Neuronal stem cell (in vitro differentiated cells): ENCODE results near the gene SMIM11.

Experiments used
- DNase-seq: peaks from one replicate; pipeline ENCODE4 v3.0.0-alpha.2; 2013; ENCODE audit warnings: low spot score
- H2AFZ ChIP-seq: one replicate; pipeline ENCODE4 v1.6.1; 2013; ENCODE audit warnings: mild to moderate bottlenecking, low read length, inconsistent platforms
- H2AK5ac ChIP-seq: 2 replicates; pipeline ENCODE4 v1.6.1; 2013; ENCODE audit warnings: low read depth, mild to moderate bottlenecking, inconsistent platforms, low read length, moderate library complexity, mixed read lengths
- H2BK120ac ChIP-seq: 2 replicates; pipeline ENCODE4 v1.6.1; 2013; ENCODE audit warnings: low read depth, mild to moderate bottlenecking, inconsistent platforms, low read length, moderate library complexity, mixed read lengths
- H2BK12ac ChIP-seq: one replicate; pipeline ENCODE4 v1.6.1; 2013; ENCODE audit warnings: low read length, inconsistent platforms
- H2BK15ac ChIP-seq: 2 replicates; pipeline ENCODE4 v1.6.1; 2013; ENCODE audit warnings: mild to moderate bottlenecking, low read length, inconsistent platforms, mixed read lengths
- H2BK5ac ChIP-seq: one replicate; pipeline ENCODE4 v1.6.1; 2013; ENCODE audit warnings: inconsistent platforms, mild to moderate bottlenecking, low read length, moderate library complexity
- H3K14ac ChIP-seq: one replicate; pipeline ENCODE4 v1.6.1; 2013; ENCODE audit warnings: low read length, inconsistent platforms
- H3K18ac ChIP-seq: 2 replicates; pipeline ENCODE4 v1.6.1; 2013; ENCODE audit warnings: low read length, inconsistent platforms
- H3K23ac ChIP-seq: 2 replicates; pipeline ENCODE4 v1.6.1; 2013; ENCODE audit warnings: low read depth, mild to moderate bottlenecking, mixed read lengths, low read length, inconsistent platforms; ENCODE audit not compliant: poor library complexity
- H3K27ac ChIP-seq: replicated peaks from 3 replicates; pipeline ENCODE4 v1.5.1; 2013; ENCODE audit warnings: low read length, inconsistent platforms
- H3K27me3 ChIP-seq, 3 experiments: 2 replicates each; pipeline ENCODE4 v1.6.1; 2013; ENCODE audit warnings: low read length in 3 of 3, mild to moderate bottlenecking in 2 of 3, inconsistent platforms in 1 of 3, low read depth in 1 of 3, mixed read lengths in 1 of 3, moderate library complexity in 1 of 3; ENCODE audit not compliant: control insufficient read depth in 3 of 3, insufficient read depth in 3 of 3
- H3K36me3 ChIP-seq, 2 donors: replicated peaks in 1 of 2; 2 replicates each; pipeline ENCODE4 v1.6.1; 2013; ENCODE audit warnings: low read length in 2 of 2; ENCODE audit not compliant: control insufficient read depth in 2 of 2, insufficient read depth in 2 of 2
- H3K4ac ChIP-seq: 2 replicates; pipeline ENCODE4 v1.6.1; 2013; ENCODE audit warnings: inconsistent platforms, mild to moderate bottlenecking, low read length, moderate library complexity
- H3K4me1 ChIP-seq, 2 donors: 1 replicate in 1 of 2; 2 replicates in 1 of 2; pipeline ENCODE4 v1.6.1; 2013; ENCODE audit warnings: low read length in 2 of 2, low read depth in 1 of 2; ENCODE audit not compliant: control insufficient read depth in 2 of 2, insufficient read depth in 1 of 2
- H3K4me2 ChIP-seq: one replicate; pipeline ENCODE4 v1.6.1; 2013; ENCODE audit warnings: mild to moderate bottlenecking, low read length, inconsistent platforms; ENCODE audit not compliant: insufficient read depth, poor library complexity, severe bottlenecking
- H3K4me3 ChIP-seq, 2 donors: 2 replicates each; pipeline ENCODE4 v1.5.1; 2013; ENCODE audit warnings: low read length in 2 of 2, mild to moderate bottlenecking in 2 of 2, inconsistent platforms in 1 of 2, moderate library complexity in 1 of 2
- H3K79me1 ChIP-seq: one replicate; pipeline ENCODE4 v1.6.1; 2013; ENCODE audit warnings: low read depth, mild to moderate bottlenecking, inconsistent platforms, low read length, moderate library complexity
- H3K9ac ChIP-seq: one replicate; pipeline ENCODE4 v1.6.1; 2013; ENCODE audit warnings: mild to moderate bottlenecking, low read depth, low read length, inconsistent platforms; ENCODE audit not compliant: poor library complexity
- H3K9me3 ChIP-seq, 2 donors: replicated peaks in 1 of 2; 2 replicates each; pipeline versions ENCODE3 to v1.6.1; 2013; ENCODE audit warnings: low read length in 2 of 2, mild to moderate bottlenecking in 2 of 2, inconsistent platforms in 1 of 2, low read depth in 1 of 2, mixed read lengths in 1 of 2, moderate library complexity in 1 of 2; ENCODE audit not compliant: control insufficient read depth in 2 of 2, insufficient read depth in 1 of 2
- H4K8ac ChIP-seq: one replicate; pipeline ENCODE4 v1.6.1; 2013; ENCODE audit warnings: low read depth, mild to moderate bottlenecking, inconsistent platforms, low read length, moderate library complexity
- H4K91ac ChIP-seq: one replicate; pipeline ENCODE4 v1.6.1; 2013; ENCODE audit warnings: low read length, low read depth, mild to moderate bottlenecking, inconsistent platforms; ENCODE audit not compliant: poor library complexity
- WGBS, 2 donors: extraction: QIAGEN DNeasy Blood & Tissue Kit; methylation state at CpG; one replicate each; pipeline ENCODE4 v1.1.7; 2013; ENCODE audit warnings: missing lambda C conversion rate in 2 of 2, mixed read lengths in 1 of 2; ENCODE audit not compliant: insufficient read length in 2 of 2, insufficient replicate concordance in 1 of 2; ENCODE audit errors: extremely low coverage in 2 of 2; 5-methylcytosine and 5-hydroxymethylcytosine counted together

Gene SMIM11

DNA sequence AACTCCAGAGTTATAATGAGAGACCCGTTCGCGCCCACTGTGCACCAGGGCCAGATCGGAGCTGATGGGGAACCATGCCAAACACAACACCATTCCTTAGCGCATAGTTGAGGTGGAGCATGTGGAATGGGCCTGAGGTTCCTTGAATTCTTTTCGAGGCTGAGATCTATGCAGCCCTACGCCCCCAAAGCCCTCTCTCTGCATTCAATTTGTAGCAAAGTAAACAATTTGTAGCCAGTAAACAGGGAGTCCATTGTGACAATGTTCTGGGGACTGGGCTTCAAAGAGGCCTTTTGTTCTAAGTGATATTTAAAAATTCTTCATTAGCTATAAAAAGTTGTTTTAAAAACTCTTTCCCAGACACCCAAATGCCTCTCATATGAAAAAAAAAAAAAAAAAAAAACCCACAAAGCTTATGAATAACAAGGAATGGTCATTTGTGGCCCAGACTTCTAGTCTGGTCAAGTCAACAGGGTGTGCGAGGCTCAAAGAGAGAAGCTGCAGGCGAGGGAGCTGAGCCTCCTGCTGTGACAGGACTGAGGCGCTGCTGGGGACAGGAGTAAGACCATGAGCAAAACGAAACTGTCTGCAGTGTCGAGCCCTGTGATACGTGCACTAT lies 42.1 kb upstream of the SMIM11 start:
- Histone ChIP-seq H4K8ac (no peak overlapping the region), H2AFZ (no peak overlapping the region), H3K9ac (no peak overlapping the region), H3K4me1 (peaks cover 0 to 15% of the 10 kb centered on the region in 2 donors), H3K23ac (no peak overlapping the region), H3K36me3 (no peaks in the 10 kb centered on the region), H2BK5ac (no peak overlapping the region), H4K91ac (no peak overlapping the region), H2BK120ac (no peak overlapping the region), H3K9me3 (peaks cover 0 to 4% of the 10 kb centered on the region in 2 donors), H3K27ac (no peak overlapping the region), H3K79me1 (no peaks in the 10 kb centered on the region), H3K27me3 (no peaks in the 10 kb centered on the region), H2BK12ac (no peak overlapping the region), H3K14ac (no peak overlapping the region), H2AK5ac (peak overlapping the region; percentile 9), H2BK15ac (peak overlapping the region; percentile 60), H3K18ac (peak overlapping the region; percentile 72), H3K4me3 (no peak overlapping the region), H3K4me2 (no peak overlapping the region), H3K4ac (no peak overlapping the region)
- no peak for DNase-seq
- WGBS, 2 donors: no CpG with 5 or more reads among the region's 13 CpGs

DNA sequence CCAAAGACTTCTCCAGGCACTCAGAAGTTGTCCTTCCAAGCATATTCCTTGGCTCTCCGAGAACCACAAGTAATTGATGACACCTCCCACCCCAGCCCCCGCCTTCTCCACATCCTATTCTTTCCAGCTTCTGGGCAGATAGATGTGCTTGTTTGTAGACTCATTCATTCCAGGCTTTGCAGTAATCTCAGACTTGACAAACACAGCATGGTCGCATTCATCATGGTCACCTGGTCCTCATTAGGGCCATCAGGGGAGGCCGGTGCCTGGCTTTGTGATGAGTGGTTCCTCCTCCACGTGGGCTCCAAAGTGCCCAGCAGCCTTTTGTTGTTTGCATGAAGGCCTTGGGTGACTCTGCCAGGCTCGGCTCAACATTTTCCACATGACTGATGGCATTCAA lies 40.0 kb upstream of the SMIM11 start:
- no peak overlapping the region for H2BK15ac ChIP-seq
- H3K9ac ChIP-seq: no peak overlapping the region
- no peak overlapping the region for H3K4me3 ChIP-seq
- no peak overlapping the region for H4K91ac ChIP-seq
- H2BK5ac ChIP-seq: no peak overlapping the region
- no peaks in the 10 kb centered on the region for H3K36me3 ChIP-seq
- no peak overlapping the region for H4K8ac ChIP-seq
- no peak overlapping the region for H3K4ac ChIP-seq
- H2BK120ac ChIP-seq: no peak overlapping the region
- no peak overlapping the region for H3K18ac ChIP-seq
- peak overlapping the region; percentile 60 for H3K27ac ChIP-seq
- no CpG with 5 or more reads among the region's 6 CpGs for WGBS, 2 donors
- H3K27me3 ChIP-seq: no peaks in the 10 kb centered on the region
- no peak overlapping the region for H3K14ac ChIP-seq
- no peak overlapping the region for H3K4me2 ChIP-seq
- no peak overlapping the region for H3K23ac ChIP-seq
- no peaks in the 10 kb centered on the region for H3K79me1 ChIP-seq
- peaks cover 0 to 18% of the 10 kb centered on the region in 2 donors for H3K4me1 ChIP-seq
- no peak overlapping the region for H2AK5ac ChIP-seq
- no peak overlapping the region for H2AFZ ChIP-seq
- peak; percentile 43 for DNase-seq
- H3K9me3 ChIP-seq: no peaks in the 10 kb centered on the region
- no peak overlapping the region for H2BK12ac ChIP-seq

DNA sequence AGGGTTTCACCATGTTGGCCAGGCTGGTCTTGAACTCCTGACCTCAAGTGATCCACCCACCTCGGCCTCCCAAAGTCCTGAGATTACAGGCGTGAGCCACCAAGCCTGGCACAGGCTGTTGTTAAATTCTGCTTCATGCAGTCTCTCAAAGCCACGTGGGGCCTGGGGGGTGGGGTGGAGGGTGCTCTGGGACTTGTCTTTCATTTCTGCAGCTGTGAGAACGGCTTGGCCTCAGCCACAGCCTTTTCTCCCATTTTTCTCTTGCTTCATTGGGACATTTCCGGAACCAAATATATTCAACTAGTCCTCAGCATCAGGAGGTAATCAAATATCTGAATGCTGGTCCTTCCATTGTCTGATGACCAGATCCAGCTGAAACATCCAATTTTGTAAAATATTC lies 39.1 kb upstream of the SMIM11 start:
- Histone ChIP-seq H4K91ac (peak overlapping the region; percentile 48), H3K36me3 (no peaks in the 10 kb centered on the region), H3K9ac (no peak overlapping the region), H2BK120ac (no peak overlapping the region), H2BK5ac (no peak overlapping the region), H4K8ac (no peak overlapping the region), H3K14ac (no peak overlapping the region), H2AK5ac (no peak overlapping the region), H3K23ac (no peak overlapping the region), H3K27me3 (no peaks in the 10 kb centered on the region), H3K4me3 (no peak overlapping the region), H3K9me3 (no peaks in the 10 kb centered on the region), H3K27ac (no peak overlapping the region), H3K4ac (no peak overlapping the region), H3K79me1 (no peaks in the 10 kb centered on the region), H3K4me2 (no peak overlapping the region), H3K4me1 (peaks cover 0 to 18% of the 10 kb centered on the region in 2 donors), H2BK15ac (no peak overlapping the region), H2AFZ (no peak overlapping the region), H2BK12ac (no peak overlapping the region), H3K18ac (no peak overlapping the region)
- no peak for DNase-seq
- WGBS, 2 donors: no CpG with 5 or more reads among the region's 5 CpGs

DNA sequence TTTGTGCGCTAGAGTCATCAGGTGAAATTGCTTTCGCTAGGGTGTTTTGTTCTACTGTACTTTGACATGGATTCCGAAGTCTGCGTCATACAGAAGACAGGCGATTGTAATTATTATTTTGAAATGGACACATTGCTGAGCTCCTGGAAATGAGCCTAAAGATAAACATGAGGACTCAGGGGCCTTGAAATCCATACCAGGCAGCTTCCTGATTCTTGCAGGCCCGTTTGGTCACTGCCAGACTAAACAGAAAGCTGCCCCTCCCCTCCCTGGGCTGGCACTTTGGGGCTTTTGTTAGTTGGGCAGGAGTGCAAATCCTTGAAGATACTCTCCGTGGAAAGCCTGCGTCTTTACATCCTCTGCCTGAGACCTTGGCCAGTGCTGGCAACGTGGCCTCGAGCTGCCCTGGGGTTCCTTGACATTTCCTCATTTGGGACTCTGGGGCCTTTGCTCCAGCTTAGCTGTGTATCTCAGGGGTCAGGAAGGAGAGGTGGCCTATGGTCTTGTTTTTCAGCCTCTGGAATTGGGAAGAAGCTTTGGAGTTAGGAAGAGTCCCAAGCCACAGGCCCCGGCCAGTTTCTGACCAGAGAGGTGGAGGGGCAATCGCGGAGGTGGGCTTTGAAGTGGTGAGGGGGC lies 38.4 kb upstream of the SMIM11 start:
- WGBS, 2 donors: no CpG with 5 or more reads among the region's 13 CpGs
- no peak overlapping the region for H4K8ac ChIP-seq
- H4K91ac ChIP-seq: no peak overlapping the region

More for the DNA sequence above, 38.4 kb upstream of the SMIM11 start:
- Histone ChIP-seq H3K14ac (no peak overlapping the region), H3K79me1 (no peaks in the 10 kb centered on the region), H2BK15ac (no peak overlapping the region), H3K36me3 (no peaks in the 10 kb centered on the region), H3K23ac (no peak overlapping the region), H3K9me3 (no peaks in the 10 kb centered on the region), H2AFZ (no peak overlapping the region), H3K27me3 (no peaks in the 10 kb centered on the region), H3K4ac (no peak overlapping the region), H2BK12ac (no peak overlapping the region), H3K4me3 (no peak overlapping the region), H3K9ac (no peak overlapping the region), H2BK5ac (no peak overlapping the region), H2BK120ac (no peak overlapping the region), H3K4me2 (no peak overlapping the region), H3K18ac (no peak overlapping the region), H3K27ac (no peak overlapping the region), H2AK5ac (no peak overlapping the region), H3K4me1 (peaks cover 0 to 18% of the 10 kb centered on the region in 2 donors)
- no peak for DNase-seq
